NCI-H146 treated with DMSO at 0.1 percent for 48 hours (cell line): ENCODE results near the gene RABGAP1L.
"Not testable (repeated sequence)": the region's sequence is repeated elsewhere in the genome, so short reads cannot be mapped to it uniquely, and the experiment has no call there.

Source experiments
- DNase-seq: peaks from one replicate; lab custom pipeline; 2025; ENCODE audit not compliant: unreplicated experiment; lab: John Stamatoyannopoulos, UW

Gene RABGAP1L

DNA sequence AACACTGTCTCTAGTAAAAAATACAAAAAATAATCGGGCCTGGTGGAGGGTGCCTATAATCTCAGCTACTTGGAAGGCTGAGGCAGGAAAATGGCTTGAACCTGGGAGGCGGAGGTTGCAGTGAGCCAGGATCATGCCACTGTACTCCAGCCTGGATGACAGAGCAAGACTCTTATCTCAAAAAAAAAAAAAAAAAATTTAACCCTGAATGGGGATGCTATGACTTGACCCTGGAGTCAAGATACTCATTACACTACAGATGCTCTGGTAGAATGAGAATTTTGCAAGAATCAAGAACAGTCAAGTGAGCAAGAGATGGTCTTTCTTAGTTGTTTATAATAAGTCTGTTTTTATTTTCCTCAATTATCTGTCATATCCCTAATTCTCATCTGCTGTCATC is 542.2 kb downstream of the RABGAP1L start:
- no peak for DNase-seq

DNA sequence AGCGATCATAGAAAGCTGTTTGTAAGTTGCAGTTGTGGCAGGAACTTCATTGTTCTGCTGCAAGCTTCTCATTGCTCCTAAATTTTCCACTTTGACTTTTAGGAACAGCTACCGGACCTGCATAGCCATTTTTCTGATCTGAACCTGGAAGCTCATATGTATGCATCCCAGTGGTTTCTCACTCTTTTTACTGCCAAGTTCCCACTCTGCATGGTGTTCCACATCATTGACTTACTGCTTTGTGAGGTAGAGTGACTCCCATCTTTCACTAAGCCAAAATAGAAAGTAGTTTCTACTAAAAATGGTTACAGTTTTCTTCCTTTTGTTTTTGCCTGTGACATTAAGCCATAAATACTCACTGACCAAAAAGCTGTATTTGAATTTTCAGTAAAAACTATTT is 542.7 kb downstream of the RABGAP1L start:
- no peak for DNase-seq

DNA sequence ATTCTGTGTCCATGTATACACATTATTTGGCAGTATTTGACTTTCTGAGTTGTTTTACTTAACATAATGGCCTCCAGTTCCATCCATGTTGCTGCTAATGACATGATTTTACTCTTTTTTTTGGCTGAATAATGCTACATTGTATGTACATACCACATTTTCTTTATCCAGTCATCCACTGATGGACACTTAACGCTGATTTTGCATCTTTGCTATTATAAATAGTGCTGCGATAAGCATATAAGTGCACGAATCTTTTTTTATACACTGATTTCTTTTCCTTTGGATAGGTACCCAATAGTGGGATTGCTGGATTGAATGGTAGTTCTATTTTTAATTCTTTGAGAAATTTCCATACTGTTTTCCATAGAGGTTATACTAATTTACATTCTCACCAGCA is 544.0 kb downstream of the RABGAP1L start:
- no peak for DNase-seq

DNA sequence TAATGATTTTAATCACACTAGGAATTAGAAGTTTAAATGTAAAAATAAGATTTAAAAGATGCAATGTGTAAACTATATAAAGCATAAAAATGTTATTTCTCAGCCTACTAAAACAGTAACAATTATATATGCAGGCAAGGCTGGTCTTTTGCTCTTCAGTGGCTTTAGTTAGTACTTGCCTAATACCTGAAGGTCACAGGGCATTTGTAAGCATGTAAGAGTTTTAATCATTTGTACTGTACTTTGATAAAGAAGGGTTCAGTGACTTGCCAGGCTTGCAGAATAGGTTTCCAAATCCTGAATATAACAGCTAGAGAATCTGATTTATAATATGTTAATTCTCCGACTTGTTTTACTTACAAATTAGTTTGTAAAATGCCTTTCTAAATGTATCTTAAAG is 545.0 kb downstream of the RABGAP1L start:
- DNase-seq = no peak

DNA sequence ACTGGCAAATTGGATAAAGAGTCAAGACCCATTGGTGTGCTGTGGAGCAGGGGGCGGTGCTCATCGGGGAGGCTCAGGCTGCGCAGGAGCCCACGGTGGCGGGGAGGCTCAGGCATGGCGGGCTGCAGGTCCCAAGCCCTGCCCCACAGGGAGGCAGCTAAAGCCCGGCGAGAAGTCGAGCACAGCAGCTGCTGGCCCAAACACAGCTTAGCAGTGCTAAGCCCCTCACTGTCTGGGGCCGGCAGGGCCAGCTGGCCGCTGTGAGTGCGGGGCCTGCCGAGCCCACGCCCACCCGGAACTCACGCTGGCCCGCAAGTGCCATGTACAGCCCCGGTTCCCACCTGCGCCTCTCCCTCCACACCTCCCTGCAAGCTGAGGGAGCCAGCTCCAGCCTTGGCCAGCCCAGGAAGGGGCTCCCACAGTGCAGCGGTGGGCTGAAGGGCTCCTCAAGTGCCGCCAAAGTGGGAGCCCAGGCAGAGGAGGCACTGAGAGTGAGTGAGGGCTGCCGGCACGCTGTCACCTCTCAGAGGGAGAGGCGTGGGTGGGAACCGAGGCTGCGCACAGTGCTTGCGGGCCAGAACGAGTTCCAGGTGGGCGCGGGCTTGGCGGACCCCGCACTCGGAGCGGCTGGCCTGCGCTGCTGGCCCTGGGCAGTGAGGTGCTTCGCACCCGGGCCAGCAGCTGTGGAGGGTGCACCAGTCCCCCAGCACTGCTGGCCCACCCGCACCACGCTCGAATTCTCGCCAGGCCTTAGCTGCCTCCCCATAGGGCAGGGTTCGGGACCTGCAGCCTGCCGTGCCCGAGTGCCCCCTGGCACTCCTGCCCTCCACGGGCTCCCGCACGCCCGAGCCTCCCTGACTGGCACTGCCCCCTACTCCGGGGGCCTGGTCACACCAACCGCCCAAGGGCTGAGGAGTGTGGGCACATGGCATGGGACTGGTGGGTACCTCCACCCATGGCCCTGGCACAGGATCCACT is 551.8 kb downstream of the RABGAP1L start:
- DNase-seq = no peak

DNA sequence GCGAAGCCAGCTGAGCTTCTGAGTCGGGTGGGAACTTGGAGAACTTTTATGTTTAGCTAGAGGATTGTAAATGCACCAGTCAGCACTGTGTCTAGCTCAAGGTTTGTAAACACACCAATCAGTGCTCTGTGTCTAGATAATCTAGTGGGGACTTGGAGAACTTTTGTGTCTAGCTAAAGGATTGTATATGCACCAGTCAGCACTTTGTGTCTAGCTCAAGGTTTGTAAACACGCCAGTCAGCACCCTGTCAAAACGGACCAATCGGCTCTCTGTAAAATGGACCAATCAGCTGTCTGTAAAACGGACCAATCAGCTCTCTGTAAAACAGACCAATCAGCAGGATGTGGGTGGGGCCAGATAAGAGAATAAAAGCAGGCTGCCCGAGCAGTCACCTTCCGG is 552.5 kb downstream of the RABGAP1L start:
- not testable (repeated sequence) for DNase-seq

DNA sequence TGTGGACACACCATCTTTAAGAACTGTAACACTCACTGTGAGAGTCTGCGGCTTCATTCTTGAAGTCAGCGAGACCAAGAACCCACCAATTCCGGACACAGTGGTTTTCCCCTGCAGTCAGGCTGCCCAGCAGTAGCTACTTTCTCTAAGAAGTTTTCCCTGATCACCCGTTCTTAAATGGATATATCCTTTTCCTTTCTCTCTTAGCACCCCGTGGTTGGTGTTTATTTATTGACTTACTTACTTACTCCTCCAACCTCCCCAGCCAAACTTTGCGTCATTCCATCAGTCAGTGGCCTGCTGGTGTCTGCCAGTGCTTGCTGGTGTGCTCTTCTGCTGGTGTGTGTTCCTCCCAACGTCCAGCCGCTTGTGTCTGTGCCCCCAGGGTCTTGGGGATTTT is 553.2 kb downstream of the RABGAP1L start:
- DNase-seq = no peak

DNA sequence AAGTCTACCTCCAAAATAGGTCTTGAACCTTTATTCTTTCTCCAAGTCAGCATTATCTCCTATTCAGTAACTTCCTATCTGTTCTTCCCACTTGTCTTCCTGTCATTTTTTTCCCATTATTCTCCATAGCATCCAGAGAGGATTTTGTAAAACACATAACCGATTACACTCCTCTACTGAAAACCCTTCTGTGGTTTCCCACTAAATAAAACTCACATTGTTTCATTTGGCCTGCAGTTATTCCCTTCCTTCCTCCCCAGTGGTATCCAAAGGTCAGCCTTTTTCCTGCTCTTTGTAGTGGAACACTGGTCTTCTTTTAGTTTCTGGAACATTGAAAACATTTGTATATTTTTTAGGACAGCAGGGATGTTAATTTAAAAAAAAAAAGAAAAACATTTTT is 554.5 kb downstream of the RABGAP1L start:
- no peak for DNase-seq

DNA sequence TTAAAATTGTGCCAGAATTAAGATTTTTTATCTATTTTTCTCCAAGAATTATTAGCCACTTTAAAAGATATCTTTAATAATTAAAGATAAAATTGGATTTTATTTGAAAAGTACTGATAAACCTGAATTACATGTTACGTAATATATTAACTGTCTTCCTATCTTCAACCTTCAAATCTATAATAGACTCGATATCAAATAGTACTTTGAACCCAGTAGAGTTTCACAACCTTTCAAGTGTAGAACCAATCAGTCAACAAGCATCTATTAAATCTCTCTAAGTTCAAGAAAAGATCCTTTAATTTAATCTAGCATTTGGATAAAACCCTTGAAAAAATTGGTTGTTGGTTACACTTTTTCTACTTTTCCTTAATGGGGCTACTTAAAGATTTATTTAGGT is 559.9 kb downstream of the RABGAP1L start:
- no peak for DNase-seq

DNA sequence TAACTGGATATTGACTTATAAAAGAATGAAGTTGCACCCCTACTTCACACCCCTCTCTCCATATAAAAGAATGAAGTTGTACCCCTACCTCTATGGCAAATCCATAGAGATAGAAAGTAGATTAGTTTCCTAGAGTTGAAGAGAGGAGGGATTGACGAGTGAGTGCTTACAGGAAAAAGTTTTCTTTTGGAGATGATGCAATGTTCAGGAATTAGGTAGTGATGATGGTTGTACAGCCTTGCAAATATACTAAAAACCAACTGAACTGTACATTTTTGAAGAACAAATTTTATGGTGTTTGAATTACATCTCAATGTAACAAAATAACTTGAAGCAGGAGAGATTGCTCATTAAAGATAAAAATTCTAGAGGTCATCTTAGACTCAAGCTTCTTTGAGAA is 561.3 kb downstream of the RABGAP1L start:
- DNase-seq = no peak

DNA sequence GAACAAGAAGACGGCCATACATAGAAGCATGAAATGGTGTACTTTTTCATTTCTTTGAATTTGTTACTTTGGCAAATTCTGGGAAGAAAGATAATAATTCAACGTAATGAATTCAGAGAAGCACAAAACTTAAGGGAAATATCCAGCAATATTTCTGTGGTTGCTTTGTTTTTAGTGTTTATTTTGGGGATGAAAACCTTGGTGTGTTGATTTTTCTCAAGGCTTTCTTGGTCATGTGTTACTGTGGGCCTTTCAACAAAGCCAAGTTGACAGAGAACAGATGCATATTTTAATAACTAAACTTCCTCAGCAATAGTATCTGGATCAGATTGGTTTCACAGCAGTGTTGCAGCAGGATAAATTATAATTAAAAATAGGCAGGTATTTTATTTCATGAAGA is 561.9 kb downstream of the RABGAP1L start:
- no peak for DNase-seq

DNA sequence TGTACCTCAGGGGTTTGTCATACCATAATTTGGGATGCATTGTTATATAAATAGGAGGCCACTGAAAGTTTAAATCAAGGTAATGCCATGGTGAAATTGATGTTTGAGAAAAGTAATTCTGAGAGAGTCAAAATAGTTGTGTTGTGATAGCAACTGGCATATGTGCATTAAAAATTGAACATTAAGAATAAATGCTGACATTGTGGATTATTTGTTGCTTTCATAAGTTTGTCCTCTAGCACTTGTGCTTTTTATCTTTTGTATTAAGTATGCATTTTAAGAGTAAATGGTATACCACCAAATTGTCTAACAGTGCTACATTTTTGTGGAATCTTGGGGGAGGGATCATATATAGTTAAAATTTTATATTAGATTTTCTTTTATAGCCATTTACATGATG is 564.5 kb downstream of the RABGAP1L start:
- no peak for DNase-seq

DNA sequence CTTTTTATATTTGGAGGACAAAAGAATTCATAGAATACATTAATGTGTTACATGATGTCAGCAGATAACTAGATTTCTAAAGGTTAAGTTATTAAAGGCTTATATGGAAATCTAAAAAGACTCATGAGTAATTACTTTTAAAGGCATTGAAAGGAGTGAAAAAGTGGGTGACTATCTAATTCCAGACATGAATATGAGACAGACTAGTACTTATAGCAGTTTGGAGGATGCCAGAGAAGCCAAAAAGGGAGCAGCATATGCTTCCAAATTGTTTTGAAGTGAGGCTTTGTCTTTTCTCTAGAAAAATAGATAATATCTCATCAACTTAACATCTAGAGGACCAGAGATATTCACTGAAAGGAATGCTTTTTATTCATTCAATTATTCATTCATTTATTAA is 564.9 kb downstream of the RABGAP1L start:
- no peak for DNase-seq

DNA sequence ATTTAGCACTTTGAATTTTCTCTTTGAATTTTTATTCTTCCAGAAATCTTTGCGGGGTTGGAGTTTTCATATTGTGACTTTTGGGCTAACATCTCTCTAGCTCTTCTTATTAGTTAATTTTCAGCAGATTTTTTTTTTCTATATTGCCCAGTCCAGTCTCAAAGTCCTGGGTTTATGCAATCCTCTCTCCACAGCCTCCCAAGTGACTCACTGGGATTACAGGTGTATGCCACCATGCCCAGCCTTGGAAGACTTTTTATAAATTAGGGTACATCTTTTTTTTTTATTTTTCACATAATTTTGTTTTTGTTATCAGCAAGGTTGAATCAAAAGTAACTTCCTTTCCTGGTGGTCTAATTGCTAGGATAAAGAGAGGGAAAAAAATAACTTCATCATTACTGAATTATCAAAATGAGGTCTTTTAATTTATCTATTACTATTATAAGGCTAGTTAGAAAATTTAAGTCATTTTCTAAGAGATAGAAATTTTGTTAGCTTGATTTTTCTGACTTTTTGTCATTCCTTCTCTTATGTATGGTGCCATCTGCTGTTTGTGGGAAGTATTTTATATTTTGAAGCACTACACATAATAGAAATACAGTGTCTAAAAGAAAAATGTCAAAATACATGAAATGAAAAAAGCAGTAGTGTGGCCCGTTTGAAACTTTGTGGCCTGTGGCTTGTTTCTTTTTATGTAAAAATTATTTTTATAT is 567.0 kb downstream of the RABGAP1L start:
- no peak for DNase-seq

DNA sequence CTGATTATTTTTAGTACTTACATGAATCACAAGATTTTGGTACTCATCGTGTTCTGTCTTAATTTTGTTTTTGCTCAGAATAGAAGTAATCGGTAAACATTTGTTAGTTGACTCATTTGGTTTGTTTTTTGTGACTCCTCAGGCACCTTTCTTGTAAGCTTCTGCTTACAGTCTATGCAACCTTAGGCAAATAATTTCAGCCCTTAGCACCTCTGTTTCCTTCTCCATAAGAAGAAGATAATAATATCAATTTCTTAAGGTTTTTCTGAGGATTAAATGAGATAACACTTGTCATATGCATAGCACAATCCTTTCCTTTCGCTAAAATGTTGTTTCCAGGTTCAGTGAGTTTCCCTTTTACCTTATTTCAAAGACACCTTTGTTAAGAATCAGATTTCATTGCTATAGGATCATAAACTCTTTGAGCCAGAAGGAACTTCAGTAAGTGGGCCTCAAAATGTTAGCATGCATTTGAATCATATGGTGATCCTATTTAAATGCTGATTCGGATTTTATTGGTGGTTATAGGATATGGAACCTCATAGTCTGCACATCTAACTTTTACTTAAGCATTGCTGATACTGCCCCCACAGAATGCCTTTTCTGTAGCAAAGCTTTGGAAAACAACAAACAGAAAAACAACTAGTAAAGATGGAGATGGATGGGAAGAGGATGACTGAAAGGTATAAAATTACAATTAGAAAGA is 567.7 kb downstream of the RABGAP1L start:
- no peak for DNase-seq

DNA sequence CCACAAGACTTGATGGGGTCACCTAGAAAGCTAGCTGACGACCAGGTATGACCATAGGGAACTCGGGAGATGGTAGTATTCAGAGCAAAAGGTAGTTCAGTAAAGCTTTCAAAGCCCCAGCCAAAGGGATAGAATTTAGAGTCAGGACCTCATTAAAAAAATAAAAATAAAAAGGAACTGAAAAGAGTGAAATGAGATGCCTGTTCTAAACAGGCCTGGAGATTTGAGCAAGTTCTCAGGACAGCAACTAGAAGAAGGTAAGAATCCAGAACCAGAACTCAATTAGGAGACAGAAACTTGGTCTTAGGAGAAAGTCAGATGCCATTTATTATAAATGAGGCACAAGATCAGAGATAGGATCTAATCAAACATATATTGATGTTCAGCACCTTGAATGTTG is 575.0 kb downstream of the RABGAP1L start:
- DNase-seq = no peak

DNA sequence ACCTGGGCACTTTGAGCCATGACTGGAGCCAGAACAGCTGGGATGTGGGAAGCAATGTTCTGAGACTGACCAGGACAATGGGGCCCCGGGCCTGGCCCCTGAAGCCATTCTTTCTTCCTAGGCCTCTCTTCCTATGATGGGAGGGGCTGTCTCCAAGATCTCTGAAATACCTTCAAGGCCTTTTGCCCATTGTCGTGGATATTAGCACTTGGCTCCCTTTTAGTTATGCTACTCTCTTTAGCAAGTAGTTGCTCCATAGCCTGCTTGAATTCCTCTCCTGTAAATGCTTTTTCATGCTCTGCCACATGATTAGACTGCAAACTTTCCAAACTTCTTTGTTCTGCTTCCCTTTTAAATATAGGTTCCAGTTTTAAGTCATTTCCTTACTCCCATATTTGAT is 577.5 kb downstream of the RABGAP1L start:
- no peak for DNase-seq

DNA sequence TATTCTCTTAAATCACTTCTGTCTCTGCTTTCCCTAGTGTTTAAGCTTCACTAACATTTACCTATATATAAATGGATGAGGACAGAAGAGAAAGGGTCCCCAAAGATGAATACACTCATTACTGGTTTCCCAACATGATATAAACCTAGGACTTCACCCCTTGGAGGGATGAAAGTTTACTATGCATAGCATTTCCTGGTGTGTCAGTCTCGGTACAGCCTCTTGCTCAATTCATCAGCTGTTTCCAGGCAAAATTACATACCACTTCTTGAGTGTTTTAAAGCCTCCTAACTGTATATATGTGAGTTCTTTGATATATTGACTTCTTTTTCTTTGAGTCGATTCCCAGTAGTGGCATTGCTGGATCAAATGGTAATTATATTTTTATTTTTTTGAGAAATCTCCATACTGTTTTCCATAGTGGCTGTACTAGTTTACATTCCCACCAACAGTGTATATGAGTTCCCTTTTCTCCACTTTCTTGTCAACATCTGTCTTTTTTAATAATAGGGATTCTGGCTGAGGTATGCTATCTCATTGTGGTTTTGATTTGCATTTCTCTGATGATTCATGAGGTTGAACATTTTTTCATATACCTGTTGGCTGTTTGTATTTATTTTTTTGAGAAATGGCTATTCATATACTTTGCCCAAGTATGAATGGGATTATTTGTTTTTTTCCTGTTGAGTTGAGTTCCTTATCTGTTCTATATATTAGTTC is 581.1 kb downstream of the RABGAP1L start:
- no peak for DNase-seq

DNA sequence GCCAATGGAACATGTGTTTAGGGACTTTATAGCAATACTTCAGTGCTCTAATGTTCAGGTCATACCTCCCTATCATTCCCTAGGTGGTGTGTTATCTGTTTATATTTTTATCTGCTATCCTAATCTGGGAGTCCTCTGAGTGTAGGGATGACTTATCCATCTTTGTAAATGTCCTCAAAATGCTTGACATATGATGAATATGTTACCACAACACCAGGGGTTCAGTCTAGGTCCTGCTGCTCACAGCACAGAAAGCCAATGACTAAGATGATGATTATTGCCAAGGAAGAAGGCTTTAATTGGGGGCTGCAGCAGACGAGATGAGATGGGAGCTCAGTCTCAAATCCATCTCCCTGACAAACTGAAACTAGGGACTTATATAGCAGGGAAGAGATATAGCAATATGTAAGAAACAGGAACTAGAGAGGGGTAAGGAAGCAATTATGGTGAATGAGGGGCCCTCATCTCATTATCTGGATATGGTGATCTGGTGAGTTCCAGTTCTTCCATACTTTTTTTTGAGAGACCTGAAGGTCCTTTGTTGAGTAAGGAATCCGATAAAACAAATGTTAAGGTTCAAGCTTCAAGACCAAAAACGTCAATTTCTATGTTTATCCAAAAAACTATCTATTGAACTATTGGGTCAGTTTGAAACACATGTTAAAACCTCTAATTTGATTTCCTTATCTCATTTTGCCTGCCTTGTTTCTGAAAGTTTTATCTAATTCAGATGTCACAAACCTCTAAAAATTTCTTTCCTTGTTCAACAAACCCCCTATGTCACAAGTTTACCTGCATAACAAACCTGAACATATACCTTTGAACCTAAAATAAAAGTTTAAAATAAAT is 583.7 kb downstream of the RABGAP1L start:
- no peak for DNase-seq
